Activated CD4-positive, CD25-positive, alpha-beta regulatory T cell treated with anti-CD3 and anti-CD28 coated beads, Interleukin-2, amount 50 U/mL, for 24 hours (primary cell): Measurements from ENCODE around the gene TMEM164.
"Not testable (repeated sequence)": the region's sequence is repeated elsewhere in the genome, so short reads cannot be mapped to it uniquely, and the experiment has no call there.

Experiments used
- ATAC-seq, 2 donors: fragments of 150-1000 bp; cut with Tn5 transposase; one replicate each; pipeline ENCODE4 v1.10.0; 2021; ENCODE audit warnings: mild to moderate bottlenecking in 1 of 2, moderate library complexity in 1 of 2

Gene TMEM164

DNA sequence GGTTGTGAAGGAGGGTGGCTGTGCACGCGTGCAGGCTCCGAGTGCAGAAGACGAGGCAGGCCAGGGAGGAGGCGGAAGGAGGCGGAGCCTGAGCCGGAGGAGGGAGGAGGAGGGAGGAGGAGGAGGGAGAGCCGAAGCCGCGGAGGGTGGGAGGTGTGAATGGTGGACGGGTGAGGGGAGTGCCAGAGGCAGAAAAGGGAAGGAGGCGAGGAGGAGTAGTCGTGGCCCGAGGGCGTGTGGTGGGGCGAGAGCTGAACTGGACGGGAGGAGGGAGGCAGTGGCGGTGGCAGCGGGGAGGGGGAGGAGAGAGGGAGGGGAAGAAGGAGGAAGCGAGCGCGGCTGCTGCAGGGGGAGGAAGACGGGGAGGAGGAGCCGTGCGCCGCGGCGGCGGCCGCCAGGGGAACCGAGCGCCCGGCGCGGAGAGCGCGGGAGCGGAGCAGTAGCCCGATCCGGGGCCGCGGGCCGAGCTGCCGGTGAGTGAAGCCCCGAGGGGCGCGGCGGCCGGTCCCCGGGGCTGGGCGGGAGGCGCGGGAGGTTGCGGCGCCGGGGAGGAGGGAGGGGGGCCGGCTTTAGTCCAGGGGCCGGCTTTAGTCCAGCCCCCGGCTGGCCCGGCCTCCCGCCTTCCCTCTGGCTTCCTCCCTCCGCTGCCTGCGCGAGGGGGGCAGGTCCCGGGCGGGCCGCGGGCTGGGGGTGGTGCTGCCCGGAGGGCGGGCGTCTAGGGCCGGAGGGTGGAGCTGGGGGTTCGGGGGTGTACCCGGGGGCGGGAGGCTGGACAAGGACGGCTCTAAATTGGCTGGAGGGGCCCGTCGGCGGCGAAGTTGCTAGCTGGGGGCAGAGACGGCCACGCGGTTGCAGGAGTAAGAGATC, at the start of gene TMEM164:
Gene TMEM164 (plus strand): TSS at position 815 of the 867 bp plus-strand sequence. CDS start 661 bp downstream, outside the sequence.
- ATAC-seq: peak; percentile 75 to 76

DNA sequence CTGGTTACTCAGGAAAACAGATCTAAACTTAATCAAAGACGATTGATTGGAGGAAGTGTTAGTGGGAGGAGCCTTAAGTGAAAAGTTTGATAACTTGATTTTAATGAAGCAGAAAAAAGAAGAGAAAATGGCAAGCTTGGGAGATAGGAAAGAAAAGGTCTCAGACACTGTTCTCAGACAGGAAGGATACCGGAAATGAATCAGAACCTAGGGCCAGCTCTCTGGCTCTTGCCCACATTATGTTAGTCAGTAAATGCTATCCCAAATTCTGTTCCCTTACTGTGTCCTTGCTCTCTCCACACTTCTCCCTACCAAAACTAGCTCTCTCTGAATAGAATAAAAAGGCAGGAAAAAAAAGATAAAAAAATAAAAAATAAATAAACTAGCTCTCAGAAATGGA, 48.6 kb upstream of the TMEM164 start:
- no peak for ATAC-seq

DNA sequence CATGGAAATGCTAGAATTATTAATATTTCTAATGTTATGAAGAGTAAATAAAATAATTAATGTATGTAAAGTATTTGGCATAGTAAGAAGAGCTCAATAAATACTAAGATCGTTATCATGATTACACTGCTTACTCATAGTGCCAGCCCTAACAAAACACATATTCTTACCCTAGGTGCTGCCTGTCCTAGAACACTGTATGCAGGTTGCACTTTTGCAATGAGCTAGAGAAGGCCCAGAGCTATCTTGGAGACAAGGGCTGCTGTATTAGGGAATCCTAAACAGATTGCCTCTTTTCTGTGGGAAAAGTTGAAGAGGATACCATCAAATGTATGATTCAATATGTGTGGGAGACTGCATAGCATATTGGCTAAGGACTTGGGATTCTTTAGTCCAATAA, 48.0 kb upstream of the TMEM164 start:
- no peak for ATAC-seq

DNA sequence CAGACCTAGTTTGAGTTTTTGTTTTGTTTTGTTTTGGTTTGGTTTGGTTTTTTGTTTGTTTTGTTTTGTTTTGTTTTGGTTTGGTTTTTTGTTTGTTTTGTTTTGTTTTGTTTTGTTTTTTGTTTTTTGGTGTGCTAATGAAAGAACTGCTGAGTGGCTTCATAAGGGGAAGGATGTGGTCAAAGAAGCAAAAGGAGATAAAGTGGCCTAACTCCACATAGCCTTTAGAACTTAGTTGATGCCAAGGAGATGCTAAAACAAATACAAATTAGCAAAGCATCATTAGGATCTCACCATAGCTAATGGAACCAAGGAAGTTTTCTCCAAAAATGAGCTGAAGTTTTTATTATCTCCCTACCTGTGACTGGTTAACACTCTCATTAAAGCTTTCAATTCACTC, 44.6 kb upstream of the TMEM164 start:
- ATAC-seq: no peak

DNA sequence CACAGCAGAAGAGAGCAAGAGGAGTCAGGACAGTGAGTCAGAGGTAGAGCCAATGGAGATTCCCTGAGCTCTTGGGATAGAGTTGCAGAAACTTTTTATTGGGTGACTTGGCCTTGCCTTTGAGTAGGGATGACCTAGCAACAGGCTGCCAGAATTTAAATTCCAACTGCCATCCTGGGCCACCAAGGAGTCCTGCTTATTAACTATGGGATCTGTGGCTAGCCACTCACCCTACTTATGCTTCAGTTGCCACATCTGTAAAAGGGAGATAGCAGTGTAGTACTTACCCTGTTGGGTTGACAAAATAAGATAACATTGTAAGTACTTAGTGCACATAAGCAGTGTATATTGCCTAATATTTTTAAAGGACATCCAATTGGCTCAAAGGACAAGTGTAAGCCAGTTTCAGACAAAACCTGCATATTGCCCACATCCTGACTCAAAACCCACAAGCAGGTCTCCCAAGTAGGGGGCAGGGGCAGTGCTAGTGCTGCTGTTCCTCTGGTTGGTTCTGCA, 43.5 kb upstream of the TMEM164 start:
- no peak for ATAC-seq

DNA sequence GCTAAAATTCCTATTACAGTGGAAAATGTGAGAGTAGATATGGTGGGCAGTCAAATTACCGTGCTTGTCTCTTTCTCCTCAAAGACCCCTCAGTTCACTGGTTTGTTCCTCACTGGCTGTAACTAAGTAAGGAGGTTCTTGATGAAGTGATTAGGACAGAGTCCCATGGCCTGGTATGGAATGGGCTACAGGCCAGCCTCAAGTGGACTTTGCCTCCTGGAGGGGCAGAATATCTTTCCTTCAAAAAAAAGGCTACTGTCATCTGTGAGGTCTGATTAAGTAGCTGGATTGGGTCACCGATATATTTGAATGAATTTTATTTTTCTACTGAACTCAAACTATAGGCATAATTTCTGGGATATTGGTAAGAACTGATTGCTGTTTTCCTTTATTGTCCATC, 38.5 kb upstream of the TMEM164 start:
- ATAC-seq: no peak

DNA sequence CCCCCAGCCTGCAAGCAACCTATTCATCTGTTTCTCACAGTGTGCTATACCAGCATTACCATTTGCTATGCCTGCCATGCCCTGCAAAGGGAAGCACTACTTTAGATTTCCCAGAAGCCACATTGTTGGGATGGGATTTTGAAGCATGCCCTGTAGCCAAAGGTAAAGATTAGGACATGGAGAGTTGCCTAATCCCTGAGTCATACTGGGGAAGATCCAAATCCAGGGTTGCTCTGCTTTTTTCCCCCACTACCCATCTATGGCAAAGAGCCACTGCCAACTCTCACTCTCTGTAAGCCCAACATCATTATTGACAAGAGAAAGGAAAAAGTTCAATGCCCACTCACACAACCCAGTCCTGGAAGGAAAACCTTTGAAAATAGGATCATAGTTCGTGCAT, 36.7 kb upstream of the TMEM164 start:
- no peak for ATAC-seq

DNA sequence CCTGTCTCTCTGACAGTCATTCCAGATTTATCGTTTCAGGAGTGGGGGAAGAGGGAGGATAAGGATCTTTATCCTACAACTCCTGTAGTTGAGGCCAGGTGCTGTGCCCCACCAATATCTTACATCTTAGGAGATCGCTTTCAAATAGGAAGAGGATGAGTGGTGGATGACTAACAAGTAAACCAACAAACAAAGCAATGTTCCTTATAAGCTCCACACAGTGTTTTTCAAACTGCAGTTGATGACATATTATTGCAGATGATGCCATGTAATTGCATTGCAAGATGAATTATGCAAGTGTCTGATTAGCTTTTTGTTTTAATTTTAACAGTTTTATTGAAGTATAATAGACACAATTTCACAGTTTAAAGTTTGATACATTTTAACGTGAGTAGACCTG, 35.8 kb upstream of the TMEM164 start:
- ATAC-seq: no peak

DNA sequence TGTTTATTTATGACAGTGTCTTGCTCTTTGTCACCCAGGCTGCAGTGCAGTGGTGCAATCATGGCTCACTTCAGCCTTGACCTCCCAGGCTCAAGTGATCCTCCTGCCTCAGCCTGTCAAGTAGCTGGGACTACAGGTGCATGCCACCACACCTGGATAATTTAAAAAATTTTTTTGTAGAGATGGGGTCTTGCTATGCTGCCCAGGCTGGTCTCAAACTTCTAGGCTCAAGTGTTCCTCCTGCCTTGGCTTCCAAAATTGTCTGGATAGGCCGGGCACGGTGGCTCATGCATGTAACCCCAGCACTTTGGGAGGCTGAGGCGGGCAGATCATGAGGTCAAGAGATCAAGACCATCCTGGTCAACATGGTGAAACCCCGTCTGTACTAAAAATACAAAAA, 32.1 kb upstream of the TMEM164 start:
- not testable (repeated sequence) for ATAC-seq

DNA sequence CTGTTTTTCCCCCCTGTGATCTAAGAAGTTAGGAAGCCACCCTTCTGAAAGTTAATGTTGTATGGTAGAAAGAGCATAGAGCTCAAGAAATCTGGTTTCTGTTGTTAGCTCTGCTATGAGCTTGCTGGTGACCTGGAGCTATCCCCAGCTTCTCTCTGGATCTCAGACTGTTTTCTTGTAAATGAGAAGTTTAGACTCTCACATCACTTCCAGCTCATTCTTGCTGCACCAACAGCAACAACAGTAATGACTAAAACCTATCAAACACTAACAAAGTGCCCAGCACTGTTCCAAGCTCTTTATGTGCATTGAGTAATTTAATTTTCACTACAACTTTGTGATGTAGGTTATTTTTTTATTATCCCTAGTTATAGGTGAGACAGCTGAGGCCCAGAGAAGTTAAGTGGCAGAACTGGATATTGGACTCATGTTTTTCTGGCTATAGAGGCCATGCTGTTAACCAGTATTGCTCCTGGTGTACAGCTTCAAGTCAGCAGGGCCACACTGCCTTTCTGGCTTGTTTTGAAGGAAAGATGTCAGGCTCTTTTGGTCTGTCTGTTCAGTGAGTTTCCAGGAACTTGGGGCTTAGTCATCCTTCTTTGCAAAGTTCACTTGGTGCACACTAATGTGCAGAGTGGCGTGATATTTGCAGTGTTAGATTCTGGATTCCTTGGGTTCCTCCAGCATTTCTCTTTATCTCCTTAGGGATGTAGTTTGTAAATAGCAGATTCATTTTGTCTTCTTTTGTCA, 27.8 kb upstream of the TMEM164 start:
- peak; percentile 20 to 38 for ATAC-seq

DNA sequence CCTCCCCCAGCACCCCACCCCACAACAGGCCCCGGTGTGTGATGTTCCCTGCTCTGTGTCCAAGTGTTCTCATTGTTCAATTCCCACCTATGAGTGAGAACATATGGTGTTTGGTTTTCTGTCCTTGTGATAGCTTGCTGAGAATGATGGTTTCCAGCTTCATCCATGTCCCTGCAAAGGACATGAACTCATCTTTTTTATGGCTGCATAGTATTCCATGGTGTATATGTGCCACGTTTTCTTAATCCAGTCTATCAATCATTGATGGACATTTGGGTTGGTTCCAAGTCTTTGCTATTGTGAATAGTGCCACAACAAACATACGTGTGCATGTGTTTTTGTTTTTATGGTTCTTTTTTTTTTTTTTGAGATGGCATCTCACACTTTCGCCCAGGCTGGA, 17.7 kb upstream of the TMEM164 start:
- not testable (repeated sequence) for ATAC-seq

DNA sequence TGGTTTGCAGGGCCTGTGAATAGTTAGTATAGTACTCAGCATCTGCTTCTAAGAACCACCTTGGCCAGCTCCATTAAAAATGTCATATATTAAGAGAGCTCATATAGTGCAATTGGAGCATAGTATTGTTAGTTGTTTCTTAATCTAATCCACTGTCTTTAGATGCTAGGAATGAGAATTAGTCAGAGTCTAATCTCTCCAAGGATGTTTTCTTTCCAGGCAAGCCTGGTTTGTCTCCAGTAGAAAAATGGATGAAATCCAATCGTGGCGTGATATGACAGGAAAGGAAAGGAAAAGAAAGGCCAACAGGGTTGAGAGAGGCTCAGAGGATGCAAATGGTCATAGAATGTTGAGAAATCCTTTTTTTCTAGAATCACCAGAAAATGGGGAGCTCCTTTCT, 15.0 kb upstream of the TMEM164 start:
- no peak for ATAC-seq

DNA sequence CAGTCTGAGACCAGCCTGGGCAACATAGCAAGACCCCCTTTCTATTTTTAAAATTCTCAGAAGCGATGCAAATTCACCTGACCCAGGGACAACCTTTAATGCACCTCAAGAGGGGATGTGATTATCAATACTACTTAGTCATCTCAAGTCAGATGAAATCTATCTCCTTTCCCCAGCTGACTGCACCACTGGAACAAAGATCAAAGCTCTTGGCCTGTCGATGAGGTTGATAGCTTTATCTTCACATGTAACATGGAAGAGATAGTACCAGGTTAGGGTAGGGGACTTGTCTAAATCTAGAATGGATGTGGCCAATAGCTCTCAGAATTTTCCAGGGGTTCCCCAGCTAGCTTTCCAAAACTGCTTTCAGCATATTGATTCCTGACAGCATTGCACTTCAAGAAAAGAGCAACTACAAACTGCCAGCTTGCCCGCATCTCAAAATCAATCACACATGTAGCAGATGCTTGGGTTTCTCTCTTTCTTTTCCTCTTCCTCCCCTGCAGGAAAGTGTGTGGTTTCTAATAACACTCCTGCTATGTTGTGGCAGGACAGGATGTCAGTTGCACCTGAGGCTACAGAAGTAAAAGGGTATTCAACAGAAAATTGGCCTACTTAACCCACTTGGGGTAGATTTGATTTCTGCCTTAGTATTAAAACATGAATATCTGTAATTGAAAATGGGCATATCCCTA, 12.2 kb upstream of the TMEM164 start:
- no peak for ATAC-seq

DNA sequence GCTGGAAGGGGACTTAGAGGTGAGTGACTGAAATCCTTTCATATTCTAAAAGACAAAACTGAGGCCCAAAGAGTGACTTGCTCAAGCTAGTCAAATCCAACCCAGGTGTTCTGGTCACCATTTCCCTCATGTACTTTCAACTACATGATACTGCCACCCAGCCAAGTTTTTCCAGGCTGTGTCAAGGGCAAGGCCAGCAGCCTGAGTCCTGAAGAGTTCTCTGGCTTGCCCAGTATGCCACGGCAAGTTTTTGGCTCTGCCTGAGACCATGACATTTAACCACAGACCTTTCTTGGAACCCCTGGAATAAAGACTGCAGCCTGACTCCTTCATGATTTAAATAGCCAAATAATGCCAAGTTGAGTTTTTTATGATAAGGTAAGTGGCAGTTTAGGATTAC, 10.7 kb upstream of the TMEM164 start:
- no peak for ATAC-seq

DNA sequence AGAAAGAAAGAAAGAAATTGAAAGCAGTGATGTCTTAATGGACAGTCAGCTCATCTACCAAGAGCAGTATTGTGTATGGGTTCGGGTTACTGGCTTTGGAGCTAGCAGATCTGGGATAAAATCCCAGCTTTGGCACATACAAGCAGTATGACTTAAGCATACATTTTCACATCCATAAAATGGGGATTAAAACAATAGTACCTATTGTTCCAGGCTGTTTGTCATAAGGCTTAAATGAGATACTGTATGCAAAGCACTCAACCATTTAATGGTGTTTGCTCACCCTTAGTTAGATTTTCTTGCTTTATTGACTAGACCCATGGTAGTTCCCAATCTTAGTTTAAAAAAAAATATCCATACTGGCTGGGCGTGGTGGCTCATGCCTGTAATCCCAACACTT, 7.8 kb upstream of the TMEM164 start:
- no peak for ATAC-seq

DNA sequence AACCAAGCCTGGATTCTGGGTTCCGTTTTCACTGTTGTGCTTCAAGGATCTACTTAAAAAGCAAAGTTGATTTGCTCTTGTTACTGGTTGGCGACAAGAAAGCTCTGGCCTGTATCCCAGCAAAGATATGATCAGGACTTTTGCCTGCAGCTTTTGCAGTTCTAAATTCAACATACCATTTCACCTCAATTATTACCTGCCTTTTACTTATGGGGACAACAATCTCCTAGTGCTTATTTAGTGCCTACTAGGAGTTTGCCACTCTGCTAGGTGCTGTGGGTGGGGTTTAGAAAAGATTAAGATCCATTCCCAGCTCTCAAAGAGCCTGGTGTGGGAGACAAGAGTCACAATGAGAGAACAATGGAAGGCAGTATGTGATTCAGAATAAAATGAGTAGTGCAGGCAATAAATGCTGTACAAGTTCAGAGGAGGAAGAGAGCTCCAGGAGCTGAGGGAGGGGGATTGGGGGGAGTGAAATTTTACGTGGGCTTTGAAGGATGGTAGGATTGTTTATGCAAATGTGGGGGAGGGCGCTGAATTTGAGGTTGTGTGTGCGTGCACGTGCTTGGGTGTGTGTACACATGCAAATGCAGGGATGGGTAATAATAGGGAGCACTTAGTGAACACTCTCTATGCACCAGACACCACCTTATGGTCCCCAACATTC, 5.0 kb upstream of the TMEM164 start:
- ATAC-seq: no peak

DNA sequence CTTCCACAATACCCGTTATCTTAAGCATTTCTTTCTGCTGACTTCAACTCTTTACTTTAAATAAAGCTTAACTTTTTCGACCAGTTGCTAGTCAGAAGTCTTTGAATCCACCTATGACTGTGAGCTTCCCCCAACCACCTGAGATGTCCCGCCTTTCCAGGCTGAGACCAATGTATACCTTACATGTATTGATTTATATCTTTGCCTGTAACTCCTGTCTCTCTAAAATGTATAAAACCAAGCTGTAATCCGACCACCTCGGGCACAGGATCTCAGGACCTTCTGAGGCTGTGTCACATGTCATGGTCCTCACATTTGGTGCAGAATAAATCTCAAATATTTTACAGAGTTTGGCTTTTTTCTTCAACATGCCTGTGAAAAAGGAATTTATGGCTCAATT, 2.9 kb upstream of the TMEM164 start:
- ATAC-seq: no peak

DNA sequence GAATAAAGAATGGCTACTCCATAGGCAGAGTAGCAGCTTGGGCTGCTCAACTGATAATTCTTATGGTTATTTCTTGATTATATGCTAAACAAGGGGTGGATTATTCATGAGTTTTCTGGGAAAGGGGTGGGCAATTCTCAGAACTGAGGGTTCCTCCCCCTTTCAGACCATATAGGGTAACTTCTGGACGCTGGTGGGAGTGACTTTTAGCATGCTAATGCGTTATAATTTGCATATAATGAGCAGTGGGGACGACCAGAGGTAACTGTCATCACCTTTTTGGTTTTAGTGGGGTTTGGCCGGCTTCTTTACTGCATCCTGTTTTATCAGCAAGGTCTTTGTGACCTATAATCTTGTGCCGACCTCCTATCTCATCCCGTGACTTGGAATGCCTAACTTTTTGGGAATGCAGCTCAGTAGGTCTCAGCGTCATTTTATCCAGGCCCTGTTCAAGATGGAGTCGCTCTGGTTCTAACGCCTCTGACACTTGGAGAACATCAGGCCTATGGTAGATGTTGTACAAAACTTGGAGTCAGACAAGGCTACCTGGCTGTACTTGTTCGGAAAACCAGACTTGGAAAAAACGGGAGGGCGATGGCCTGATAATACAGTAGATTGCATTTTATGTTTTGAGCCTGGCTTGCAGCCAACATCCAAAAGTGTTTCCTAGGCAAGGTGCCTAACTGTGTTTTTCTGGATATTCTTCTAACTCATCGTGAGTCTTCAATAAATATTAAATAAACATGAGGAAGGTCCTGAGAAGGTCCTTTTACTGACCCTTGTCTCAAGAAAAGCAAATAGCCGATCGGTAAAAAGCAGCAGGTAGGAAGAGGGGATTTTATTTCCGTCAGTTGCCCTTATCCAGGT, 1.8 kb upstream of the TMEM164 start:
- ATAC-seq: no peak

DNA sequence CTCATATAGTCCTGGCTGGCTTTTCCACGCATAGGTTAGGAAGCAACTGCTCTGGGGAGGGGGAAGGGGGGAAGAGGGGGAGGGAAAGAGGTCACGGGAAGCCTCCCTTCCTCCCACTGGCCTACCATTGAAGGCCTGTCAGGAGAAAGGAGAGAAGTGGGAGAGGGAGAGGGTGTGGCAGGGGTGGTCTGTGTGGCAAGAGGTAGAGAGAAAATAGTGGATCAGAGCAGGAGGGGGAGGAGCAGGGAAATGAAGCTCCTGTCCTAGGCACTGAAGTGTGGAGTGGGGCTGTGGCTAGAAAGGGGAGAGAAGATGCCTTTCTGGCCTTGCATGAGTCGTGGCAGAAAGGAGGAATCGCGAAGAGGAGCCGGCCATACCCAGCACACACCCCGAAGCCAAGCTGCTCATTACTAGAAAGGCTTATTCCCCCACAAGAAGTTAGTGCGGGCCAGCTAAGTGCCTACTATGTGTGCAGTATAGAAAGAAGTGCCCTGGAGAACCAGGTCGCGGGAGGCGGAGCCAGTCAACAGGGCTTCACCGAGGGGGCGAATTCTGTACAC, 1.1 kb upstream of the TMEM164 start:
- no peak for ATAC-seq

DNA sequence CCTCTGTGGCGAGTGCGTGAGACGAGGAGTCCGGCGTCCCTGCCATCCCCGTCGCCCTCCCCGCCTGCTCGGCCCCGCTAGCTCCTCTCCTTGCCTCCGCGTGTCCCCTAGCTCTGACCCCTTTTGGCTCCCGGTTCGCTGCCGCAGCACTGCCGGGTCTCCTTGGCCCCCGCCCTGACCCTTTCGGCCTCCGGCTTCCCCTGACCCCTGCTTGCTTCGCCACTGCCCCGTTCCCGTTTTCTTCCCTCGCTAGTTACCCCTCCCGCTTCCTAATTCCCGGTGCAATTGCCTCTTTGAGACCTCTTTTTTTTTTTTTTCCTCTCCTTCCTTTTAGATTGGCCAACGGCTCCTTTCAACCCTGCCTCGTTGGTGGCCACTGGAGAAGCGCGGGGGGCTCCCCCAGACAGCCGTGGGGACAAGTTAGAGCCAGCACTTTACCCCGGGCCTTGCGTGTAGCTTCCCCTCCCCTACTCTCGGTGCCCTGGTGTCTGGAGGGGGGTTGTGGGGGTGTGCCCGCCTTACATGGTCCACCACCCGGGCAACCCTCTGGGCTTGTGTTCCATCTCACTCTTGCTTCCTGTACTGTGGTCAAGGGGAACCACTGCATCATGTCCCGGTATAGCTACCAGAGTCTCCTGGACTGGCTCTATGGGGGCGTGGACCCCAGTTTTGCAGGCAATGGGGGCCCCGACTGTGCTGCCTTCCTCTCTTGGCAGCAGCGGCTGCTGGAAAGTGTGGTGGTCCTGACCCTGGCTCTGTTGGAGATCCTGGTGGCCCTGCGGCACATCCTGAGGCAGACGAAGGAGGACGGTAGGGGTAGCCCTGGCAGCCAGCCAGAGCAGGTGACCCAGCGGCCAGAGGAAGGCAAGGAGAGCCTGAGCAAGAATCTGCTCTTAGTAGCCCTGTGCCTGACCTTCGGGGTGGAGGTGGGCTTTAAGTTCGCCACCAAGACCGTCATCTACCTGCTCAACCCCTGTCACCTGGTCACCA, 548 bp downstream of the TMEM164 start:
- peak in 1 of 2 donors; percentile 6 for ATAC-seq
